Measurements from ENCODE around the gene PNMA8A.

- TF ChIP-seq CTCF (IDR thresholded peaks at IDR 0.05) (no peak), POLR2A (IDR thresholded peaks at IDR 0.05) (no peak), POLR2AphosphoS5 (IDR thresholded peaks at IDR 0.05) (no peak), EP300 (IDR thresholded peaks at IDR 0.05; ENCODE audit: low read depth) (no peak)
Observed at GRCh38 chr19:46422344-46422743, 49.0 kb downstream of the PNMA8A start.

Data from transverse colon (tissue), 4 donors.